Left lung (tissue), 10 donors: Measurements from ENCODE around the gene PDE6H. TPM values are rescaled to one million over a fixed set of nuclear protein-coding genes. Genes with fewer than 3 reads are reported as not detected.
A peak's percentile ranks its signal among the peaks of the same experiment; 100 is the strongest.

Experiments
- ATAC-seq: fragments of 200-7000 bp; cut with Tn5 transposase; one replicate; pipeline ENCODE4 v1.9.1; 2020; ENCODE audit warnings: moderate library complexity
- DNase-seq, 4 donors: peaks; one replicate each; pipeline ENCODE4 v3.0.0-alpha.2; 2013 to 2020
- H3K27ac ChIP-seq, 2 donors: fragments of 200-600 bp; sonication (generic) in 1 of 2; one replicate each; pipeline versions ENCODE4 v1.5.0 to v1.8.0; 2020 to 2021
- H3K27me3 ChIP-seq, 2 donors: fragments of 200-600 bp; sonication (generic) in 1 of 2; one replicate each; pipeline versions ENCODE4 v1.5.0 to v1.8.0; 2020 to 2021
- H3K36me3 ChIP-seq, 2 donors: fragments of 200-600 bp; sonication (generic) in 1 of 2; one replicate each; pipeline versions ENCODE4 v1.5.0 to v1.8.0; 2020 to 2021
- H3K4me1 ChIP-seq, 2 donors: fragments of 200-600 bp; one replicate each; pipeline ENCODE4 v1.8.0; 2021
- H3K4me3 ChIP-seq, 2 donors: fragments of 200-600 bp; sonication (generic) in 1 of 2; one replicate each; pipeline versions ENCODE4 v1.5.0 to v1.8.0; 2020 to 2021; ENCODE audit warnings: mild to moderate bottlenecking in 1 of 2
- H3K9me3 ChIP-seq, 2 donors: fragments of 200-600 bp; sonication (generic) in 1 of 2; one replicate each; pipeline versions ENCODE4 v1.5.0 to v1.8.0; 2020 to 2021
- intact Hi-C, 2 donors: fragments of 100-400 bp; cut with DNase I; formaldehyde crosslinking; loops; one replicate each; pipeline versions ENCODE4 v1.11.2 to v1.14.2; 2022
- polyA plus RNA-seq, 6 donors: library from polyadenylated mRNA; unstranded; fragments of 120-200 nt; gene quantifications; one replicate each; pipeline ENCODE4 v1.2.1, GENCODE V29; 2013; ENCODE audit not compliant: insufficient read length in 6 of 6
- total RNA-seq, 2 donors: library from RNA; stranded (reverse); fragmentation: NEBNext Ultra II Directional; extraction: Animal tissue kit (Norgen Biotek cat#: 25700); gene quantifications; one replicate each; pipeline ENCODE4 v1.2.1, GENCODE V29; 2021
- TF ChIP-seq, protein P1 (sequence below), 2 donors: fragments of 200-600 bp; sonication (generic) in 1 of 2; IDR thresholded peaks; one replicate each; pipeline versions ENCODE4 v1.5.0 to v1.8.0; 2021; ENCODE audit warnings: antibody characterized with exemption in 2 of 2
- donor health status: DM: no; HTN: yes; CAD: no.
- donor health status: DM: no; HTN: no; CAD: no.

Gene PDE6H
- total and polyA plus RNA-seq, 8 donors: not detected

DNA sequence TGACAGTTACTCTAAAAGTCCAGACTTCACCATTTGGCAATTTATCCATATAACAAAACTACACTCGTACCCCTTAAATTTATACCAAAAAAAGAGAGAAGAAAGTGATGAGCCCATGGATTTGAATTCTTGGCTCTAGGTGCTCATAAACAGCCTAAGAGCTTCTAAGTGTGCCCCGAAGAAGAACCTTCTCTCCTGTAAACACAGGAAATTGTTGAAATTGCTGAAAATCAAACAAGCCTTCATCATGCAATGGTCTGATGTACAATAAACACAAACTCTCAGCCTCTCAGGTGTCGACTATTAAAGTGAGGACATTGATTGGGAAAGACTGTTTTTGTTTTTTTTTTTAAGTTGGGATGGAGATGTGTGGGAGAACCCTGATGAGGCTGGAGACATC is 21.8 kb downstream of the PDE6H start:
- H3K27ac ChIP-seq: no peak overlapping the region

DNA sequence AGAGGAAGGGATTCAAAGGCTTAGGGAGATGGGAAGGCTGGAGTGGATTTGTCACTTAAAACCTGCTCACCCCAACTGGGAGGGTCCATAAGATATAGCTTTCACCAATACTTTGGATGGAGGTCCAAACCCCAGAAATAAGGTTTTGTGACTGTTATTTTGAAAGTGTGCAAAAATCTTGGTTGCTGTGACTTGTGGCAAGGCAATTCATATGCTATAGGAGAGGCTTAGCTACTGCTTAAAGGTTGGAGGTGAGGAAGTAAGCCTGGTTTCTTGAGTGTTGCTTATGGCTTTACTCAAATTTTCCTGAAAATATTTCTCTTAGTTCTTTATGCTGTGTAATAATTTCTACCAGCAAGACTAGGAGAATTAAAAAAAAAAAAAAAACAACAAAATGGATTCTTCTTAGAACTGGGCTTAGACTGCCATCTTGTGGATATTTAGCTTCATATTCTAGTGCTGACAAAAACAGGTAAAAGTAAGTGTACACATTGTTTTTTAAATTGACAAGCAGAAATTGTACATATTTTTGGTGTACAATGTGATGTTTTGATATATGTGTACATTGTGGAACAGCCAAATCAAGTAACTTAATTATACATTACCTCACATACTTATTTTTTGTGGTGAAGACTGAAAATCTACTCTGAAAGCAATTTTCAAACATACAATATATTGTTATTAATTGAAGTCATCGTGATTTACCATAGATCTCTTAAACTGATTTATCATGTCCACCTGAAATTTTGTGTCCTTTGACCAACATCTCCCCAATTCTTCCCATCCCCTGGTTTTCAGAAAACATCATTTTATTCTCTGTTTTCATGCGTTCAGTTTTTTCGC is 23.0 kb downstream of the PDE6H start:
- Histone ChIP-seq H3K4me3 (no peak overlapping the region), H3K9me3 (peaks cover 0 to 4% of the 10 kb centered on the region in 2 donors), H3K36me3 (no peaks in the 10 kb centered on the region), H3K27ac (no peak overlapping the region), H3K4me1 (peaks cover 0 to 30% of the 10 kb centered on the region in 2 donors), H3K27me3 (no peaks in the 10 kb centered on the region)
- ATAC-seq: peak; percentile 87
- intact Hi-C loops: loop anchor here (5.0 to 10.0 kb wide), 2 partner anchors 149 to 151 kb away; partner anchors contain the start of gene ART4 (in 1 of the 2)
- TF ChIP-seq, protein P1, sequence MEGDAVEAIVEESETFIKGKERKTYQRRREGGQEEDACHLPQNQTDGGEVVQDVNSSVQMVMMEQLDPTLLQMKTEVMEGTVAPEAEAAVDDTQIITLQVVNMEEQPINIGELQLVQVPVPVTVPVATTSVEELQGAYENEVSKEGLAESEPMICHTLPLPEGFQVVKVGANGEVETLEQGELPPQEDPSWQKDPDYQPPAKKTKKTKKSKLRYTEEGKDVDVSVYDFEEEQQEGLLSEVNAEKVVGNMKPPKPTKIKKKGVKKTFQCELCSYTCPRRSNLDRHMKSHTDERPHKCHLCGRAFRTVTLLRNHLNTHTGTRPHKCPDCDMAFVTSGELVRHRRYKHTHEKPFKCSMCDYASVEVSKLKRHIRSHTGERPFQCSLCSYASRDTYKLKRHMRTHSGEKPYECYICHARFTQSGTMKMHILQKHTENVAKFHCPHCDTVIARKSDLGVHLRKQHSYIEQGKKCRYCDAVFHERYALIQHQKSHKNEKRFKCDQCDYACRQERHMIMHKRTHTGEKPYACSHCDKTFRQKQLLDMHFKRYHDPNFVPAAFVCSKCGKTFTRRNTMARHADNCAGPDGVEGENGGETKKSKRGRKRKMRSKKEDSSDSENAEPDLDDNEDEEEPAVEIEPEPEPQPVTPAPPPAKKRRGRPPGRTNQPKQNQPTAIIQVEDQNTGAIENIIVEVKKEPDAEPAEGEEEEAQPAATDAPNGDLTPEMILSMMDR (IDR thresholded peaks at IDR 0.05): peak; percentile 56 to 70
- peak in 2 of 4 donors; percentile 47 to 73 for DNase-seq

More for the DNA sequence above, 21.8 kb downstream of the PDE6H start:
- ATAC-seq: no peak
- Histone ChIP-seq H3K4me1 (peaks cover 2 to 34% of the 10 kb centered on the region in 2 donors), H3K4me3 (no peak overlapping the region), H3K9me3 (peaks cover 0 to 4% of the 10 kb centered on the region in 2 donors), H3K27me3 (no peaks in the 10 kb centered on the region), H3K36me3 (no peaks in the 10 kb centered on the region)
- intact Hi-C loops: loop anchor here (5.0 to 10.0 kb wide), 2 partner anchors 147 to 150 kb away; partner anchors contain the start of gene ART4 (in 1 of the 2)
- DNase-seq: no peak
- TF ChIP-seq, protein P1 (IDR thresholded peaks at IDR 0.05): no peak

DNA sequence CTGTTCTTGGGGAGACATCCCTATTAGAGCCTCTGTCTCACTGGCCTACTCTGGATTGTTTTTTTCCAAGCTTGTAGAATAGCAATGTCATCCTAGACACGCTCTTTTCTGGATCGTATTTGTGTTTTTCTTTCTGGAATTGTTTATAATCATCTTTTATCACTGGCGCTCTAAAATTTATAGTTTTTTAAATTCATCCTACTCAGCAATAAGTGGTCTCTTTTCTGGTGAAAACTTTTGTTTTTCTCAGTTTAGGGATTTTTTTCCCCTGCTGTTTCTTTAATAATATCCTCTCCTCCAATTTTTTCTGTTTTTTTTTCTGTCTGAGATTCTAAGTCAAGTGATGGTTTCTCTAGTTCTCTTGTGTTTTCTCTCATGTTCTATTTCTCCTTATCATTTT is 25.2 kb downstream of the PDE6H start:
- no peaks in the 10 kb centered on the region for H3K36me3 ChIP-seq
- H3K27me3 ChIP-seq: peaks cover 0 to 3% of the 10 kb centered on the region in 2 donors
- ATAC-seq (no peak), DNase-seq (no peak)
- H3K9me3 ChIP-seq: no peaks in the 10 kb centered on the region
- intact Hi-C loops: loop anchor here (5.0 to 10.0 kb wide), 2 partner anchors 151 to 153 kb away; partner anchors contain the start of gene ART4 (in 1 of the 2)
- peaks cover 0 to 26% of the 10 kb centered on the region in 2 donors for H3K4me1 ChIP-seq
- no peak overlapping the region for H3K27ac ChIP-seq
- TF ChIP-seq, protein P1 (IDR thresholded peaks at IDR 0.05): no peak
- H3K4me3 ChIP-seq: no peak overlapping the region

DNA sequence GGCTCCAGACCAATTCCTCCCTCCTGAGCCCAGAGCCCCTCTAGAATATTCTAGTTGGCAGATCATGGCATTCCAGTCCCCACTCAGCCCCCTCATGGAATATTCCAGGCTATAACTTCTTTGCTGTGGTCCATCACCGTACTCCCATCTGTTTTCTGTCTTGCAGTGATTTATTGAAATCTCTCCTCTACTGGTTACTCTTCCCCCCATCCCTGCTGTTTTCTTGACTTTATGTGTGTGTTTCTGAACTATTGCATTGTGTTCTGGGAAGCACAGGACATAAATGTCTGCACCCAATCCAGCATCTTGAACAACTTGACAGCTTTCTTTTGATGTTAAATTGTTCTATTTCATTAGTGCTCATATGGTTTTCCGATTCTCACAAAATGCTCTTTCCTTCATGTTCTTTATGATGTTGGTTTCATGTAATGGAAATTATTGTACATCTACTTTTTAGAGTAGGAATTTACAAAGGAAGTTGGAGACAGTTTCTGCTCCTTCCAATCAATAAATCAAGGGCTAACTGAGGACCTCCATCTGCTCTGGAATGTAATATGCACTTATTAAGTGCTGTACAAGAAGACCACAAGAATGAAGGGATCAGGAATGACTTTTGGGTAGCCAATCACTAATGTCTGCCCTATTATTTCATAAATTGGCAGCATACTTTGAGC is 26.3 kb downstream of the PDE6H start:
- TF ChIP-seq, protein P1 (IDR thresholded peaks at IDR 0.05): no peak
- H3K27ac ChIP-seq: no peak overlapping the region
- no peaks in the 10 kb centered on the region for H3K36me3 ChIP-seq
- H3K4me3 ChIP-seq: no peak overlapping the region
- no peaks in the 10 kb centered on the region for H3K9me3 ChIP-seq
- DNase-seq: no peak
- ATAC-seq: no peak
- intact Hi-C loops: loop anchor here (5.0 to 10.0 kb wide), 2 partner anchors 152 to 154 kb away; partner anchors contain the start of gene ART4 (in 1 of the 2)
- peaks cover 0 to 16% of the 10 kb centered on the region in 2 donors for H3K4me1 ChIP-seq
- H3K27me3 ChIP-seq: peaks cover 0 to 3% of the 10 kb centered on the region in 2 donors
